SK-N-SH treated with all-trans-retinoic acid at 6 μM for 48 hours (cell line): ENCODE results near the gene NEDD4.
A peak's percentile ranks its signal among the peaks of the same experiment; 100 is the strongest.
"Not testable (repeated sequence)": the region's sequence is repeated elsewhere in the genome, so short reads cannot be mapped to it uniquely, and the experiment has no call there.

Experiments used
- ATAC-seq: fragments of 200-7000 bp; cut with Tn5 transposase; 3 replicates; pipeline ENCODE4 v1.9.1; 2020; ENCODE audit warnings: mild to moderate bottlenecking, moderate library complexity
- ARNTL ChIP-seq: fragments of 450-650 bp; formaldehyde crosslinking; IDR thresholded peaks from 2 replicates; pipeline ENCODE4 v1.5.0; 2020; ENCODE audit warnings: low read depth, mild to moderate bottlenecking, moderate library complexity, borderline replicate concordance
- BACH2 ChIP-seq: fragments of 250-450 bp; sonication (Bioruptor Pico); IDR thresholded peaks from 2 replicates; pipeline ENCODE4 v1.9.0; 2021; ENCODE audit warnings: mild to moderate bottlenecking, borderline replicate concordance
- ESRRG ChIP-seq: fragments of 250-450 bp; sonication (Bioruptor Pico); IDR thresholded peaks from 2 replicates; pipeline ENCODE4 v1.6.1; 2021; ENCODE audit warnings: mild to moderate bottlenecking
- GLIS3 ChIP-seq: fragments of 250-450 bp; sonication (Bioruptor Pico); IDR thresholded peaks from 2 replicates; pipeline ENCODE4 v1.5.0; 2020; ENCODE audit warnings: mild to moderate bottlenecking, moderate library complexity
- ISL1 ChIP-seq: fragments of 250-450 bp; sonication (Bioruptor Pico); IDR thresholded peaks from 2 replicates; pipeline ENCODE4 v2.1.2; 2022; ENCODE audit warnings: mild to moderate bottlenecking, moderate library complexity
- OSR1 ChIP-seq: fragments of 250-450 bp; sonication (Bioruptor Pico); IDR thresholded peaks from 2 replicates; pipeline ENCODE4 v1.8.0; 2022; ENCODE audit warnings: moderate library complexity, mild to moderate bottlenecking, inconsistent platforms
- PATZ1 ChIP-seq: fragments of 250-450 bp; sonication (Bioruptor Pico); IDR thresholded peaks from 2 replicates; pipeline ENCODE4 v1.8.0; 2020; ENCODE audit warnings: mild to moderate bottlenecking, moderate library complexity, borderline replicate concordance
- POU6F1 ChIP-seq: fragments of 250-450 bp; sonication (Bioruptor Pico); IDR thresholded peaks from 2 replicates; pipeline ENCODE4 v1.8.0; 2021; ENCODE audit warnings: low read depth, mild to moderate bottlenecking, moderate library complexity, borderline replicate concordance
- RARB ChIP-seq: fragments of 250-450 bp; sonication (Bioruptor Pico); IDR thresholded peaks from 2 replicates; pipeline ENCODE4 v1.8.0; 2021; ENCODE audit warnings: mild to moderate bottlenecking, moderate library complexity
- SNAI2 ChIP-seq: fragments of 250-450 bp; sonication (Bioruptor Pico); IDR thresholded peaks from 2 replicates; pipeline ENCODE4 v1.5.0; 2020; ENCODE audit warnings: mild to moderate bottlenecking, moderate library complexity
- TCF4 ChIP-seq: fragments of 250-450 bp; sonication (Bioruptor Pico); IDR thresholded peaks from 2 replicates; pipeline ENCODE4 v1.8.0; 2021; ENCODE audit warnings: mild to moderate bottlenecking, moderate library complexity, borderline replicate concordance
- TOX ChIP-seq: fragments of 250-450 bp; sonication (Bioruptor Pico); IDR thresholded peaks from 2 replicates; pipeline ENCODE4 v1.8.0; 2021; ENCODE audit warnings: mild to moderate bottlenecking, moderate library complexity, borderline replicate concordance
- ZC3H10 ChIP-seq: fragments of 250-450 bp; sonication (Bioruptor Pico); IDR thresholded peaks from 2 replicates; pipeline ENCODE4 v1.5.1; 2021; ENCODE audit warnings: mild to moderate bottlenecking, moderate library complexity
- ZFP3 ChIP-seq: fragments of 250-450 bp; sonication (Bioruptor Pico); IDR thresholded peaks from 2 replicates; pipeline ENCODE4 v1.5.0; 2020; ENCODE audit warnings: mild to moderate bottlenecking, moderate library complexity
- ZFP30 ChIP-seq: fragments of 450-650 bp; formaldehyde crosslinking; IDR thresholded peaks from 2 replicates; pipeline ENCODE4 v1.5.0; 2022; ENCODE audit warnings: mild to moderate bottlenecking, moderate library complexity
- ZNF565 ChIP-seq: fragments of 450-650 bp; formaldehyde crosslinking; conservative IDR thresholded peaks from 2 replicates; pipeline ENCODE4 v1.5.0; 2020; ENCODE audit warnings: low read depth, mild to moderate bottlenecking, moderate library complexity
- ZNF70 ChIP-seq: fragments of 450-650 bp; formaldehyde crosslinking; IDR thresholded peaks from 2 replicates; pipeline ENCODE4 v1.5.0; 2020; ENCODE audit warnings: mild to moderate bottlenecking, moderate library complexity
- ZNF8 ChIP-seq: fragments of 450-650 bp; formaldehyde crosslinking; IDR thresholded peaks from 2 replicates; pipeline ENCODE4 v1.5.0; 2020; ENCODE audit warnings: mild to moderate bottlenecking, moderate library complexity
- TF ChIP-seq, protein P1 (sequence below): fragments of 250-450 bp; sonication (Bioruptor Pico); IDR thresholded peaks from 2 replicates; pipeline ENCODE4 v1.5.0; 2020; ENCODE audit warnings: mild to moderate bottlenecking, moderate library complexity
- TF ChIP-seq, protein P2 (sequence below): fragments of 250-450 bp; sonication (Bioruptor Pico); IDR thresholded peaks from 2 replicates; pipeline ENCODE4 v1.5.1; 2020; ENCODE audit warnings: low read depth, mild to moderate bottlenecking, moderate library complexity
- TF ChIP-seq, protein P3 (sequence below): fragments of 250-450 bp; sonication (Bioruptor Pico); IDR thresholded peaks from 2 replicates; pipeline ENCODE4 v1.5.1; 2021; ENCODE audit warnings: mild to moderate bottlenecking, moderate library complexity

Gene NEDD4

DNA sequence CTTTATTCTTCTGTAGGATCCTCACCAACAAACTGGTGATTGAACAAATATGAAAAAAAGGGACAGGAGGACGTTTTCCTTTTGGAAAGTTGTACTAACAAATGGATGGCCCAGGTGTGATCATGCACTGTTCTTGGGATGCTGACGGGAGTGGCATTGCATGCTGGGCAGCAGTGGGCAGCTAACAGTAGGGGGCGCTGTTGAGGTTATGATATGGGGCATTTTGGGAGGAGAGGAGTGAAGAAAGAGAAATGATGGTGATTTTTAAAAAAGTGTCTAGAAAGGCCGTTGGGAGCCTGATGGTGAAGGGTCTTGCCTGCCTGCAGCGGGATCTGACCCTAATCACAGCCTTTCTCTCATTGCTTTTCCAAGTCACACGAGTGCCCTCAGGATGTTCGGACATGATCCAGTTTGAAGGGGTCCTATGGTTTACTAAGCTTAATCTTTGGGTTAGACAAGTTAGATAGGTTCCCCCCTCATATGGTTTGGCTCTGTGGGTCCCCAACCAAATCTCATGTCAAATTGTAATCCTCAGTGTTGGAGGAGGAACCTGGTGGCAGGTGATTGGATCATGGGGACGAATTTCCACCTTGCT lies 204.2 kb downstream of the NEDD4 start:
- peak; percentile 52; the same call in 2 of the 3 replicates for ATAC-seq
- no peak for TF ChIP-seq BACH2 (CRISPR knock-in tag)
- TF ChIP-seq, protein P1, sequence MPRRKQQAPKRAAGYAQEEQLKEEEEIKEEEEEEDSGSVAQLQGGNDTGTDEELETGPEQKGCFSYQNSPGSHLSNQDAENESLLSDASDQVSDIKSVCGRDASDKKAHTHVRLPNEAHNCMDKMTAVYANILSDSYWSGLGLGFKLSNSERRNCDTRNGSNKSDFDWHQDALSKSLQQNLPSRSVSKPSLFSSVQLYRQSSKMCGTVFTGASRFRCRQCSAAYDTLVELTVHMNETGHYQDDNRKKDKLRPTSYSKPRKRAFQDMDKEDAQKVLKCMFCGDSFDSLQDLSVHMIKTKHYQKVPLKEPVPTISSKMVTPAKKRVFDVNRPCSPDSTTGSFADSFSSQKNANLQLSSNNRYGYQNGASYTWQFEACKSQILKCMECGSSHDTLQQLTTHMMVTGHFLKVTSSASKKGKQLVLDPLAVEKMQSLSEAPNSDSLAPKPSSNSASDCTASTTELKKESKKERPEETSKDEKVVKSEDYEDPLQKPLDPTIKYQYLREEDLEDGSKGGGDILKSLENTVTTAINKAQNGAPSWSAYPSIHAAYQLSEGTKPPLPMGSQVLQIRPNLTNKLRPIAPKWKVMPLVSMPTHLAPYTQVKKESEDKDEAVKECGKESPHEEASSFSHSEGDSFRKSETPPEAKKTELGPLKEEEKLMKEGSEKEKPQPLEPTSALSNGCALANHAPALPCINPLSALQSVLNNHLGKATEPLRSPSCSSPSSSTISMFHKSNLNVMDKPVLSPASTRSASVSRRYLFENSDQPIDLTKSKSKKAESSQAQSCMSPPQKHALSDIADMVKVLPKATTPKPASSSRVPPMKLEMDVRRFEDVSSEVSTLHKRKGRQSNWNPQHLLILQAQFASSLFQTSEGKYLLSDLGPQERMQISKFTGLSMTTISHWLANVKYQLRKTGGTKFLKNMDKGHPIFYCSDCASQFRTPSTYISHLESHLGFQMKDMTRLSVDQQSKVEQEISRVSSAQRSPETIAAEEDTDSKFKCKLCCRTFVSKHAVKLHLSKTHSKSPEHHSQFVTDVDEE (CRISPR knock-in tag) = no peak
- no peak for TF ChIP-seq ZFP30 (CRISPR knock-in tag)
- no peak for TF ChIP-seq ESRRG (CRISPR knock-in tag)
- TF ChIP-seq ZNF8 = no peak
- no peak for TF ChIP-seq ZC3H10 (CRISPR knock-in tag)
- TF ChIP-seq, protein P2, sequence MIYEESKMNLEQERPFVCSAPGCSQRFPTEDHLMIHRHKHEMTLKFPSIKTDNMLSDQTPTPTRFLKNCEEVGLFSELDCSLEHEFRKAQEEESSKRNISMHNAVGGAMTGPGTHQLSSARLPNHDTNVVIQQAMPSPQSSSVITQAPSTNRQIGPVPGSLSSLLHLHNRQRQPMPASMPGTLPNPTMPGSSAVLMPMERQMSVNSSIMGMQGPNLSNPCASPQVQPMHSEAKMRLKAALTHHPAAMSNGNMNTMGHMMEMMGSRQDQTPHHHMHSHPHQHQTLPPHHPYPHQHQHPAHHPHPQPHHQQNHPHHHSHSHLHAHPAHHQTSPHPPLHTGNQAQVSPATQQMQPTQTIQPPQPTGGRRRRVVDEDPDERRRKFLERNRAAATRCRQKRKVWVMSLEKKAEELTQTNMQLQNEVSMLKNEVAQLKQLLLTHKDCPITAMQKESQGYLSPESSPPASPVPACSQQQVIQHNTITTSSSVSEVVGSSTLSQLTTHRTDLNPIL (CRISPR knock-in tag) = no peak
- TF ChIP-seq ZFP3 (CRISPR knock-in tag) = no peak
- TF ChIP-seq ZNF565 (CRISPR knock-in tag) = no peak
- TF ChIP-seq GLIS3 = no peak
- no peak for TF ChIP-seq ZNF70
- TF ChIP-seq, protein P3, sequence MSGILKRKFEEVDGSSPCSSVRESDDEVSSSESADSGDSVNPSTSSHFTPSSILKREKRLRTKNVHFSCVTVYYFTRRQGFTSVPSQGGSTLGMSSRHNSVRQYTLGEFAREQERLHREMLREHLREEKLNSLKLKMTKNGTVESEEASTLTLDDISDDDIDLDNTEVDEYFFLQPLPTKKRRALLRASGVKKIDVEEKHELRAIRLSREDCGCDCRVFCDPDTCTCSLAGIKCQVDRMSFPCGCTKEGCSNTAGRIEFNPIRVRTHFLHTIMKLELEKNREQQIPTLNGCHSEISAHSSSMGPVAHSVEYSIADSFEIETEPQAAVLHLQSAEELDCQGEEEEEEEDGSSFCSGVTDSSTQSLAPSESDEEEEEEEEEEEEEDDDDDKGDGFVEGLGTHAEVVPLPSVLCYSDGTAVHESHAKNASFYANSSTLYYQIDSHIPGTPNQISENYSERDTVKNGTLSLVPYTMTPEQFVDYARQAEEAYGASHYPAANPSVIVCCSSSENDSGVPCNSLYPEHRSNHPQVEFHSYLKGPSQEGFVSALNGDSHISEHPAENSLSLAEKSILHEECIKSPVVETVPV = no peak
- TF ChIP-seq OSR1 (CRISPR knock-in tag) = no peak
- no peak for TF ChIP-seq TOX (CRISPR knock-in tag)
- no peak for TF ChIP-seq SNAI2 (CRISPR knock-in tag)
- no peak for TF ChIP-seq ARNTL
- TF ChIP-seq RARB = no peak
- no peak for TF ChIP-seq ISL1

DNA sequence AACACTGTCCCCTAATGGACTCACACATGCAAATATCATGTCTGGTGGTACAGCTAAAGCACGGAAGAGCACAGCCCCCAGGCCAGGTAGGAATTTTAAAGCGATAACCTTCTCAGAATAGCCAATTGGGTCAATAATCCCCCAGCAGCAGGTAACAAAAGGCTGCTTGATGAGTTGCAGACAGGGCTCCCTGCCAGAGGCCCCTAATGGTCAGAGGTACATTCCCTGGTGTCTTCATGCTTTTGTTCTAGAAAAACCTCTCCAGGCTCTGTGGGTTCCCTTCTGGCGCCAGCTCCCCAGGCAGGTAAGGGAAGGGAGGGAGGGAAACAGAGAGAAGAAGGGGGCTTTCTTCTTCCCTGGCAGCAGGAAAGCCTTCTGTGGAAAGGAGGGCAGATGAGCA lies 207.1 kb downstream of the NEDD4 start:
- TF ChIP-seq OSR1 (CRISPR knock-in tag) = no peak
- no peak for TF ChIP-seq TOX (CRISPR knock-in tag)
- TF ChIP-seq TCF4 (CRISPR knock-in tag) = no peak
- TF ChIP-seq ISL1 = no peak
- no peak for TF ChIP-seq ZFP30 (CRISPR knock-in tag)
- TF ChIP-seq ZNF565 (CRISPR knock-in tag) = no peak
- TF ChIP-seq RARB = no peak
- TF ChIP-seq ZFP3 (CRISPR knock-in tag) = no peak
- ATAC-seq = no peak

GRCh38 chr15:55785593-55785992 lies 207.8 kb downstream of the NEDD4 start:
- ATAC-seq = not testable (repeated sequence)

DNA sequence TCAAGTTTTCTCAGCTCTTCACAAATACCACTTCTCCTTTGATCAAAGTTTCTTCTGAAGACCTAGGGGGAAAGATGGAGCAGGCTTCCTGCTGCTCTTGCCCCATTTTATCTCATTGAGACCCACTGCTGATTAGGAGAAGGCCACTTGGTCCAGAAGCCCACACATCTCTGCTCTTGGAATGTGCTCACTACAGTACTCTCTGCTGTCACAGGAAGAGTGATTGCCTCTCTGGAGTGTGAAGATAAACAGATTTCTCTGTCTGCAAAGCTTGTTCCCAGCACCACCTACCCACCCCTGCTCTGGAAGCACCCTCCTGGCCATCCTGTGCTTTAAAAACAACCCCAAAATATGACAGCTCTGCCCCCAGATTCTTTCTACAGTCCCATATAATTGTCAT lies 209.1 kb downstream of the NEDD4 start:
- no peak; the same call in 2 of the 3 replicates for ATAC-seq
- TF ChIP-seq ISL1 (no peak), ZFP30 (CRISPR knock-in tag) (no peak), POU6F1 (no peak), PATZ1 (CRISPR knock-in tag) (no peak), BACH2 (CRISPR knock-in tag) (no peak), GLIS3 (no peak), ZC3H10 (CRISPR knock-in tag) (no peak), ESRRG (CRISPR knock-in tag) (no peak), ARNTL (no peak)
- TF ChIP-seq, protein P2 (CRISPR knock-in tag) = no peak
- TF ChIP-seq, protein P1 (CRISPR knock-in tag) = no peak
